Activated CD4-positive, alpha-beta T cell treated with anti-CD3 and anti-CD28 coated beads for 4 hours (primary cell): ENCODE data around the gene PSMF1.
A peak's percentile ranks its signal among the peaks of the same experiment; 100 is the strongest.

ENCODE experiments used
- DNase-seq, 2 donors: peaks; one replicate each; pipeline ENCODE4 v3.0.0-alpha.2; 2020

PSMF1 gene

GRCh38 chr20:1195226-1195625 is 76.8 kb downstream of the PSMF1 start:
- no peak for DNase-seq

GRCh38 chr20:1196634-1197033 is 78.2 kb downstream of the PSMF1 start:
- DNase-seq = no peak

- no peak for DNase-seq
Measured at GRCh38 chr20:1197801-1198200, 79.4 kb downstream of the PSMF1 start.

GRCh38 chr20:1198751-1199150 is 80.3 kb downstream of the PSMF1 start:
- DNase-seq = no peak

- DNase-seq = no peak
Measured at GRCh38 chr20:1199212-1199873, 80.9 kb downstream of the PSMF1 start.

- no peak for DNase-seq
Measured at GRCh38 chr20:1199964-1200363, 81.6 kb downstream of the PSMF1 start.

- no peak for DNase-seq
Measured at GRCh38 chr20:1202762-1203504, 84.5 kb downstream of the PSMF1 start, which contains the start of gene C20orf202. C20orf202 (plus strand) TSS chr20:1203454; CDS start chr20:1203586, 132 bp downstream.

GRCh38 chr20:1203630-1204029 is 85.2 kb downstream of the PSMF1 start:
- no peak for DNase-seq

GRCh38 chr20:1204113-1204512 is 85.7 kb downstream of the PSMF1 start:
- DNase-seq = no peak

- no peak for DNase-seq
Measured at GRCh38 chr20:1204576-1204975, 86.2 kb downstream of the PSMF1 start.

GRCh38 chr20:1205802-1206201 is 87.4 kb downstream of the PSMF1 start:
- no peak for DNase-seq

- DNase-seq = no peak
Measured at GRCh38 chr20:1206366-1207148, 88.2 kb downstream of the PSMF1 start.

GRCh38 chr20:1207293-1207878 is 89.0 kb downstream of the PSMF1 start:
- no peak for DNase-seq

- DNase-seq = no peak
Measured at GRCh38 chr20:1209447-1210387, 91.3 kb downstream of the PSMF1 start.

- no peak for DNase-seq
Measured at GRCh38 chr20:1210501-1210900, 92.1 kb downstream of the PSMF1 start.

- DNase-seq = no peak
Measured at GRCh38 chr20:1212023-1212422, 93.6 kb downstream of the PSMF1 start.

- DNase-seq = peak; percentile 69 to 70
Measured at GRCh38 chr20:1212607-1213396, 94.4 kb downstream of the PSMF1 start.

GRCh38 chr20:1214838-1215261 is 96.4 kb downstream of the PSMF1 start:
- no peak for DNase-seq

GRCh38 chr20:1215386-1216170 is 97.2 kb downstream of the PSMF1 start:
- DNase-seq = peak; percentile 48 to 57
